Adrenal gland (tissue), 5 donors: ENCODE results near the gene LEUTX.

Experiments used
- POLR2A ChIP-seq, 2 donors: fragments of 450-650 bp; IDR thresholded peaks; one replicate each; pipeline ENCODE4 v1.6.1; 2017; ENCODE audit warnings: antibody characterized with exemption in 2 of 2, mild to moderate bottlenecking in 2 of 2, moderate library complexity in 1 of 2
- TF ChIP-seq, protein P1 (sequence below), 6 experiments: fragments of 450-650 bp in 4 of 6; fragments of 200-600 bp in 2 of 6; sonication (generic) in 1 of 6; IDR thresholded peaks; 1 replicate in 5 of 6; 2 replicates in 1 of 6; pipeline versions ENCODE4 v1.5.1 to v1.8.0; 2016 to 2021; ENCODE audit warnings: antibody characterized with exemption in 6 of 6, mild to moderate bottlenecking in 2 of 6, moderate library complexity in 1 of 6
- donor health status: DM: no; HTN: no; CAD: no.

DNA sequence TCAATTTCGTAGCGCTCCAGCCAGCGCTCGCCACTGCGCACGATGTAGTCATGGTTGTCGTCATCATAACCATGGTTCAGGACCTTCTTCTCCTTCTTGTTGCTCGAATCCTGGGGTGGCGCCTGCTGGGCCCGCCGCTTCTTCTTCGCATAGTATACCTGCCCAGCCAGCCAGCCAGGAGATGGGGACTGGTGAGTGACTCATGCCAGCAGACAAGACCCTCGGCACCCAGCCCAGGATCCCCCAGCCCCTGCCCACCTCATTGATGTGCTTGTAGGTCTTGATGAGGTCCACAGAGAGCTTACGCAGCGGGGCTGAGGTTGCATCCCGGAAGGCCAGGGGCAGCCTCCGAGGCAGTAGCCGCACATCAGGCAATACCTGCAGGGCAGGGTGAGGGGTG is 51.8 kb downstream of the LEUTX start:
- TF ChIP-seq, protein P1, sequence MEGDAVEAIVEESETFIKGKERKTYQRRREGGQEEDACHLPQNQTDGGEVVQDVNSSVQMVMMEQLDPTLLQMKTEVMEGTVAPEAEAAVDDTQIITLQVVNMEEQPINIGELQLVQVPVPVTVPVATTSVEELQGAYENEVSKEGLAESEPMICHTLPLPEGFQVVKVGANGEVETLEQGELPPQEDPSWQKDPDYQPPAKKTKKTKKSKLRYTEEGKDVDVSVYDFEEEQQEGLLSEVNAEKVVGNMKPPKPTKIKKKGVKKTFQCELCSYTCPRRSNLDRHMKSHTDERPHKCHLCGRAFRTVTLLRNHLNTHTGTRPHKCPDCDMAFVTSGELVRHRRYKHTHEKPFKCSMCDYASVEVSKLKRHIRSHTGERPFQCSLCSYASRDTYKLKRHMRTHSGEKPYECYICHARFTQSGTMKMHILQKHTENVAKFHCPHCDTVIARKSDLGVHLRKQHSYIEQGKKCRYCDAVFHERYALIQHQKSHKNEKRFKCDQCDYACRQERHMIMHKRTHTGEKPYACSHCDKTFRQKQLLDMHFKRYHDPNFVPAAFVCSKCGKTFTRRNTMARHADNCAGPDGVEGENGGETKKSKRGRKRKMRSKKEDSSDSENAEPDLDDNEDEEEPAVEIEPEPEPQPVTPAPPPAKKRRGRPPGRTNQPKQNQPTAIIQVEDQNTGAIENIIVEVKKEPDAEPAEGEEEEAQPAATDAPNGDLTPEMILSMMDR (IDR thresholded peaks at IDR 0.05), result no peak
- TF ChIP-seq POLR2A (IDR thresholded peaks at IDR 0.05), result no peak
